Stimulated activated CD8-positive, alpha-beta memory T cell treated with anti-CD3 and anti-CD28 coated beads, Interleukin-15, amount 100 ng/mL, for 4 hours (primary cell): Measurements from ENCODE around the gene ITGA5.

ENCODE experiments used
- DNase-seq, 2 donors: peaks; one replicate each; pipeline ENCODE4 v3.0.0-alpha.2; 2020; ENCODE audit warnings: low read depth in 2 of 2

Gene ITGA5

DNA sequence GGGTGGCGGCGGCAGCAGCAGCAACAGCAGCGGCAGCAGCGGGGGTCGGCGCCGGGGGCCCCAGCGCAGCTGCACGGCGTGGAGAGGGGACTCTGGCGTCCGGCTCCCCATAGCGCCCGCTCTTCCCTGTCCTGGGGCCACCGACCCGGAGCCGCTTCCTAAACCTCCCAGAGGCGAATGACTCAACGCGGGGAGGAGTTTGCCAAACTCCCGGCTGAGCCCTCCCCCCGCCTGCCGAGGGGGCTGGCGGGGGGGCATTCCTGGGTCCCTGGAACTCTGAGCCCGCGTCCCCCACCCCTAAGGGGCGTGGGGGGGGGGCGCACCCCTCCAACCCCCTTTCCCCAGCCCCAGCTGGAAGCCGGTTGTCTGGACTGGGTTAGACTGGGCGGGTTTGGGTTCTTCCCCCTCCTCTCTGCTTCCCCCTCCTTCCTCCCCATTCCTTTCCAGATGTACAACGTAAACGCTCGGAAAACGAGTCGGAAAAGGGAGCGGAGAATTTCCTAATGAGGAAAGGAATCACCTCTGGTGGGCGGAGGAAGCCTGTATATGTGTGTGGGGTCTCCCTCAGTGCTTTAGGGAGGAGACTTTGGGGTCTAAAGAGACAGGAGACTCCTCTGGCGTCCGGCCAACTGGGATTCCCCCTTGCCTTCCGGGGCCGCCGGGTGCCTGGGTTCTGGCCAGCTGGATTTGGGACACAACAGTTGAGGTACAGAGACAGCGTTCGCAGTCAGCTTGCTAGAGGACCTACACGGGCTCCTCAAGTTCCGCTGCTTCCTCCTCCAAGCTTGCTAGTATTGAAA lies at the start of gene ITGA5:
ITGA5 (minus strand) TSS at position 179 of the 800 bp plus-strand sequence; CDS start at position 111, 68 bp downstream.
- DNase-seq = no peak

DNA sequence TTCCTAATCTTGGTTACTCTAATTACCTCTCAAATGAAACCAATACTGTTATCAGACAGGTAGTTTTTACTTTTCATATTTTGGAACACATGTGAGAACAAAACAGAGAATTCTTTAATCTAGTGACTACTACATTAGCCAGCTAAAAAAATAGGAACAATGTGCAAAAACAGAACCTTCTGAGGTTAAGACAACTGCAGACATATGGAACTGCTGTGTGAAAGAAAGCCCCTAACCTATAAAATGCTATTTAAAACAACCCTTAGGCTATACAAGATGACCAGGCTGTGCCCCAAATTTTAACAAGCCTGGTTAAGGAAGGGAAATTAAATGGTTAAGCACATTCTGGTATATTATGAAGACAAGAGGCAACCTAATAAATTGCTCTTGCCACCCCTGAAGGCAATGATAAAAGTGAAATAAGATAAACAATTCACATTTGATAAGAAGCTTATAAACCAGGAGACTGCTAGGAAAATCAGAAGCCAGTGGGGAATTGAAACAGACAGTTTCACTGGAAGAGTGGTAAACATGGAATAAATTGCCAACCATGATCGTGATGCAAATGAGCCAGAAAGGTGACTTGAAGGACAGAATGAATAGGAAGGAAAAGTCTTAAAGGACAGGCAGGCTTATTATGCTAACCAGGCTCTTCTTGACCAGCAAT lies 46.9 kb upstream of the ITGA5 start:
- DNase-seq = no peak

GRCh38 chr12:54463484-54463883 lies 44.4 kb upstream of the ITGA5 start:
- DNase-seq = no peak

- DNase-seq = no peak
These were observed 44.0 kb upstream of the ITGA5 start for GRCh38 chr12:54463034-54463433.

GRCh38 chr12:54460317-54460923 lies 41.4 kb upstream of the ITGA5 start:
- no peak for DNase-seq

GRCh38 chr12:54459355-54459754 lies 40.3 kb upstream of the ITGA5 start:
- no peak for DNase-seq

GRCh38 chr12:54455760-54456469 lies 36.8 kb upstream of the ITGA5 start:
- no peak for DNase-seq

DNA sequence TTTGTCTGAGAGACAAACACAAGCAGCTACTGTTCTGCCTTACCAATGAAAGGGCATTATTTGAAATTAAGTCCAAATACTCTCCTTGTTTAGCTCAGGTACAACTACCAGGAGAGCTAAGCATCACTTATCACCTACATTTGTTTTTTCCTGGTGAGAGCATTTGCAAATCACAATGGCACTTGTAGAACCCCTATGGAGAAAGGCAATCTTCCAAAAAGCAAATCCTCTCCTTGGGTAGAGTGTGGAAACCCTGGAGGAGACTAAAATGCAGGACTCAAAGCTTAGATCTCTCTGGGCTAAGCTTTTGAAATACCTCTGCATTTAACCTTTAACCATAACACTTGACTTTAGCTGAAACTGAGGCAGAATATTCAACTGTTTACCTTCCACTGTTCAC lies 33.6 kb upstream of the ITGA5 start:
- no peak for DNase-seq

- no peak for DNase-seq
These were observed 29.3 kb upstream of the ITGA5 start for GRCh38 chr12:54448344-54448743.

GRCh38 chr12:54447917-54448316 lies 28.9 kb upstream of the ITGA5 start:
- DNase-seq = no peak

- DNase-seq = no peak
These were observed 25.1 kb upstream of the ITGA5 start for GRCh38 chr12:54444206-54444605.

- no peak for DNase-seq
These were observed 24.4 kb upstream of the ITGA5 start for GRCh38 chr12:54443446-54443845.

GRCh38 chr12:54442961-54443360 lies 23.9 kb upstream of the ITGA5 start:
- no peak for DNase-seq

DNA sequence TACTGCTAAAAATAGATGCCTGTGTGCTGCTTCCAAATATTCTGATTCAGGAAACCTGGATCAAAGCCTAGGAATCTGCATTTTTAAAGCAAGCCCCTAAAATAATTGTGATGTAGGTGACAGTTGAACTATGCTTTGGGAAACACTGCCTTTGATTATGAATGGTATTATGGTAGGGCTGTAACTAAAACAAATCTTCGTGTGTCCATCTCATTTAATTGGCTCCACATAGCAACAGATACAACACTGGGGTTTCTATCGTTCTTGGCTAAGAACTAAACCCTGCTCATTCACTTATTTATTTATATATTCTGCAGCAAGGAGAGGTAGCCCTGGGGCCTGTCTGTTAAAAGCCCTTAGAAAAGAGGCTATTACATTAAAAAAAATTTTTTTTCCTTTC lies 23.0 kb upstream of the ITGA5 start:
- no peak for DNase-seq

GRCh38 chr12:54439521-54440255 lies 20.6 kb upstream of the ITGA5 start:
- no peak for DNase-seq

DNA sequence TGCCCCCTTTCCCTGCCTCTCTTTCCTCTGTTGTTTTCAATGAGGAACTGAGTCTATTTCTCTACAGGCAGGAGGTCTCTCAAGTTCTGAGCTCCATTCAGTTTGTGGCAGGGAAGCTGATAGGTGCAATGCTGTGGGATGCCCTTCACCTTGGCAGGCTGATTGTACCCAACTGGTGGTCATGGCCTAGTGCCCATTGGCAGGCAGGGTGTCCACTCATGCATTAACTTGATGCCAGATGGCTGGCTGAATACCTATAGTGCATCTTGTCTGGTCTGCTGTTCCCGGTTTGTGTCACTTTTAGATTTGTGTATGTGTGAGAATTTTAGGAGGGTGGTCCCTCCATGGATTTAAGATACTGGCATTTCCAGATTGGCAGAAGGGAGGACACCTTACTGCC lies 20.0 kb upstream of the ITGA5 start:
- no peak for DNase-seq

DNA sequence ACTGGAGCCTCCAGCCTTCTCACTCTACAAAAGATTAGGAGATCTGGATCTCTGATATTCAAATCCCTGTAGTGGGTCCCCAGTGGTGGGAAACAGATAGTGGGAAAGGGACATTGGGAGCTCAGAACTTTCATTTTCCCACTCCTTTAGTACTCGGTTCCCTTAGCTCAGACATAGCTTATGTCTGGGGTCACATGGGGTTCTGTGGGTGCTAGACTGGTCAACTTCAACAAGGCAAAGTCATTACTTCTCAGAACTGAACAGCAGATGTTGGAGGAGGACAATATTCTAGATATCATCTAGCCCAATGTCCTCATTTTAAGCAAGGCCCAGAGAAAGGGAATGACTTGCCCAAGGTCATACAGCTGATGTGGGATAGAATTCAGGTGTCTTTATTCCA lies 19.5 kb upstream of the ITGA5 start:
- no peak for DNase-seq

GRCh38 chr12:54437697-54438096 lies 18.6 kb upstream of the ITGA5 start:
- DNase-seq = no peak

DNA sequence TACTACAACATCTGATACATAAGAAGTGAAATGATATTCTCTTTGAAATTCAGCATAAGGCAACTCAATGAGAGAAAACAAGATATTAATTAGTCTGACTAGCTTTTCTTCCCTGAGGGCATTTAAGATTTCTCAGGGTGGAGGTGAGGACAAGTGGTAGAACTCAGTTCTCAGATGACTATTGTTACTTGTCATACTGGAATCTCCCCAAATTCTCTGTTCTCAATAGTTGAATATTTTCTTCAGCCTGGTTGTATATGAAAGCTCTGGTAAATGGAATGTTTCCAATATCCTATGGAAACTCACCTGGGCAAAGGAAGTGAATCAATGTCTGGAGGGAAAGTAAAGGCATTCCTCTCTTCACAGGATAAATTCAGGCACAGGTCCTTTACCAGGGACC lies 18.2 kb upstream of the ITGA5 start:
- no peak for DNase-seq

DNA sequence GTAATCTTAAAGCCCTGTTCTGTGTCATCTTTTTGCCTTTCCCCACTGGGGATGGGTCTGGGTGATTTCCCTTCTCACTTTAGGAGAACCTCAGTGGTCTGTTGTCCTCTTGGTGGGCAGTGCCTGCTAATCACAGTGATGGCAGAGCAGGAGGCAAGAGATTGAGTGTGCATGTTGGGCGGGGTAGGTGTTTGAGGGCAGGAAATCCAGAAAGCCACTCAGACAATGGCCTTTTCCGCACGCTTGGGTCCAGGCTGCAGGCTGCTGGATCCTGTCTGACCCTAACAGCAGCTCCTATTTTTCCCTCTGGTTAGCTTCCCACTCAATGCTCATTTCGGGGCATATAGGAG lies 13.7 kb upstream of the ITGA5 start:
- DNase-seq = no peak

GRCh38 chr12:54431911-54432814 lies 13.1 kb upstream of the ITGA5 start:
- no peak for DNase-seq
